Kidney glomerular epithelial cell (primary cell): ENCODE measurements around the gene PHLPP2.
"Not testable (repeated sequence)": the region's sequence is repeated elsewhere in the genome, so short reads cannot be mapped to it uniquely, and the experiment has no call there.

Source experiments
- DNase-seq: peaks from one replicate; lab custom pipeline; 2025; lab: John Stamatoyannopoulos, UW

The PHLPP2 gene

GRCh38 chr16:71722801-71723536 lies 1.5 kb downstream of the PHLPP2 start:
- DNase-seq: peak; percentile 67

DNA sequence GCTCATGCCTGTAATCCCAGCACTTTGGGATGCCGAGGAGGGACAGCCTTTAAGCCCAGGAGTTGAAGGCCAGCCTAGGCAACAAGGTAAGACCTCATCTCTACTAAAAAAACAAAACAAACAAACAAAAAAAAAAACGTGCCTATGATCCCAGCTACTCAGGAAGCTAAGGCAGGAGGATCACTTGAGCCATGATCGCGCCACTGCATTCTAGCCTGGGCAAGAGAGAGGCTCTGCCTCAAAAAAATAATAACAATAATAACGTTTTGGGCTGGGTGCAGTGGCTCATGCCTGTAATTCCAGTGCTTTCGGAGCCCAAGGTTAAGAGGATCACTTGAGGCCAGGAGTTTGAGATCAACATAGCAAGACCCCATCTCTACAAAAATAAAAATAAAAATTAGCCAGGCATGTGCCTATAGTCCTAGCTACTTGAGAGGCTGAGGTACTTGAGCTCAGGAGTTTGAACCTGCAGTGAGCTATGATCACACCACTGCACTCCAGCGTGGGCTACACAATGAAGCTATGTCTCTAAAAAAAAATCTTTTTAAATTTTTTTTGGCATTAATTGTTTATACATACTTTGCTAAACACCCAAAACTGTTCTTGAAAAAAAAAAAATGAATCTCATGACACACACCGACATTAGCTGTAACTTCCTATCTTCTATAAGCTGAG lies 3.3 kb downstream of the PHLPP2 start:
- DNase-seq: no peak

- no peak for DNase-seq
Observed at GRCh38 chr16:71712501-71712900, 12.0 kb downstream of the PHLPP2 start.

- no peak for DNase-seq
Observed at GRCh38 chr16:71711789-71712188, 12.7 kb downstream of the PHLPP2 start.

GRCh38 chr16:71709229-71709781 lies 15.2 kb downstream of the PHLPP2 start:
- peak; percentile 80 for DNase-seq

DNA sequence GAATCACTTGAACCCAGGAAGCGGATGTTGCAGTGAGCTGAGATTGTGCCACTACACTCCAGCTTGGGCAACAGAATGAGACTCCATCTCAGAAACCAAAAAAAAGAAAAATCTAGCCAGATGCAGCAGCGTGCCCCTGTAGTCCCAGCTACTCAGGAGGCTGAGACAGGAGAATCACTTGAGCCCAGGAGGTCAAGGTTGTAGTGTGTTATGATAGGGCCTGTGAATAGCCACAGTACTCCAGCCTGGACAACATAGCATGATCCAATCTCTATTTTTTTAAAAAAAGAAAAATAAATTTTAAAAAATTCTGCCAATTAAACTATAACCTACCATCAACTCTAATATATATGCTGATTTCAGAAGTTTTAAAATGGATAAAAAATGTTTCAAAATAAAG lies 15.8 kb downstream of the PHLPP2 start:
- no peak for DNase-seq

DNA sequence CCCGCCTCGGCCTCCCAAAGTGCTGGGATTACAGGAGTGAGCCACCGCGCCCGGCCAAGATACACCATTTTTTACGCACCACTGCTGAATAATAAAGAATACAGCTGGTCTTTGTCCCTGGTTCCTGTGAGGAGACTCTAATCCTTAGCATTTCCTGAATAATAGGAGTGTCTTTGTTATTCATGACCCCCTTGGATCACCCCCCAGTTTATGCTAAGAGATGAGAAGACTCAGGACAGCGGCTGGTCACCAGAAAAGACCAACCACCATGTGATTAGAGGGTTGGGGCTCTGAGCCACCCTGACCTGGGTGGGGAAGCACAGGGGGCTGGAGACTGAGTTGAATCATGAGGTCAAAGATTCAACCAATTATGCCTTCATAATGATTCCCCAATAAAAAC lies 17.3 kb downstream of the PHLPP2 start:
- DNase-seq: no peak

DNA sequence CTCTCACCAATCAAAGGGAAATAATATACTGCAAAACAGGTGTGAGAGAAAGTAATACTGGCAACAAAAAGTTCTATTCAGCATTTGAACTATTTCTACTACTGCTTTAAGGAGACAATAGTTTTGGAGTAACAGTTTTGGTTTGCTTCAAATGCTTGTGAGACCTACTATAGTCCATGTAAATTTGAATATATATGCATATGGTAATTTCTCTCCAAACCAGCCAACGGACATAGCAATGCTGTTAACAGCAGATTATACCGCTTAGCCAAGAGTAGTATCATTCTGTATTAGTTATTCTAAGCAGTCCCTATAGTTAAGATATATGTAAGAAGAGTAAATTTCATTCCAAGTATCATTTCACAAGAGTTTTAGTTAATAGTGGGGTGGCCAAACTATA lies 18.5 kb downstream of the PHLPP2 start:
- no peak for DNase-seq

DNA sequence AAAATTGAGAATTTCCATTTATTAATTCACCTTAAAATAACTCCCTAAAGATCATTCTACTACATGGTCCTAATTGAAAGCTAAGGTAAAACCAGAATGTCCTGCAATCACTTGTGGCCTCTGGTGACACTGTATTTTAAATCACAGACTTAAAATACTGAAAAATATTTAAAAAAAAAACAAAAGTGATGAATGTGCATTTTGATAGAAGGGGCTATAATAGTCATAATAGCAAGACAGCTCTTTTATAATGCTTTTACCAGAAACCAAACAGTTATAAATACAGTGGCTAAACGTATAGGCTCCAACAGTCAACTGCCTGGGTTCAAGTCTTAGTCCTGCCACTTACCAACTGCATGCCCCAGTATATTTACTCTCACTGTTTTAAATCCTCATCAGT lies 21.2 kb downstream of the PHLPP2 start:
- DNase-seq: no peak

- no peak for DNase-seq
Observed at GRCh38 chr16:71700831-71701230, 23.7 kb downstream of the PHLPP2 start.

DNA sequence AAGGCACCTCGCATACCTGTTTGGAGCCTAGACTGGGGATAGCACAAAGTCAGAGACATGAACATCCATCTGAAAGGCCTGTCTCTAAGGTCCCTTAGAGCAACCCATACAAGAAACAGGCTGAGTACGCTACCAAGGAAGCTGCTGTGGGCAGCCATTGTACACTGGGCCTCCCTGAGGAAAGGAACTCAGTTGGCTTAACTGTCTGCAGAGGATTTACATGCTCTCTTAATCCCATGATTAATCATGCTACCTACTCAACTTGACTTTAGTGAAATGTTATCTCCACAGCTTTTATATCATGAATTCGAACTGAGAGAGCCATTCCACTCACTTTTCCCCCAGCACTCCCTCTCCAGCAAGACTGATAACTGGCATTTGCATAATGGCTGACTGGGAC lies 26.0 kb downstream of the PHLPP2 start:
- DNase-seq: no peak

DNA sequence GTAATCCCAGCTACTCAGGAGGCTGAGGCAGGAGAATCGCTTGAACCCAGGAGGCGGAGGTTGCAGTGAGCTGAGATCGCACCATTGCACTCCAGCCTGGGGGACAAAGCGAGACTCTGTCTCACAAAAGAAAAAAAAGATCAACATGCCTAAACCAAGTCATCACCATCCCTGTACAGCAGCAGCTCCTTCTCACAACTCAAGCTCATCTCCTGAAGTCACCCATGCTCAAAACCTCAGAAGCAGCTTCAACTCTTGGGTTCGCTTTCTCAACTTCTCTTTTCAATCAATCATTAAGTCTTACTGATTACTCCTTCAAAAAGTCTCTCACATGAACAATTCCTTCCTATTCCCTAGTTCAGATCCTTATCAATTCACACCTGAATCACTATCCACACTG lies 31.3 kb downstream of the PHLPP2 start:
- no peak for DNase-seq

- DNase-seq: no peak
Observed at GRCh38 chr16:71689901-71690300, 34.6 kb downstream of the PHLPP2 start.

GRCh38 chr16:71687861-71688260 lies 36.6 kb downstream of the PHLPP2 start:
- DNase-seq: no peak

- DNase-seq: not testable (repeated sequence)
Observed at GRCh38 chr16:71684280-71684679, 40.2 kb downstream of the PHLPP2 start.

DNA sequence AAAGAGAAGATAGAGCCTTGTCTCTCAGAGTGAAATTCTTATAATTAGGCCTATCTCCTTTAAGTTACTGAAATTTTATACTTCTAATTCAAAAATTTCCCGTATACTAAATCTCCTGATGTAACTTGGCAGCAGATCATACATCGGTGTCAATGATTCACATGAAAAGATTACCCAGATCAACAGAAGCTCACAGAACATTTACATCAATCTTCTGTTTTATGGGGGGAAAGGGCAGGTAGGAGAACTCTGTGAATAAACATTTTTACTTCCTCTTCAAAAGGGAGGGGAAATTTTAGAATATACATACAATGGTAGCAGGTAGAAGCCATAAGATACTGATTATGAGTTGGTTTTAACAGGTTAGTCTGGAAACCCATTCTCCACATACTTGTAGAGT lies 43.1 kb downstream of the PHLPP2 start:
- no peak for DNase-seq

- no peak for DNase-seq
Observed at GRCh38 chr16:71676236-71676635, 48.3 kb downstream of the PHLPP2 start.

GRCh38 chr16:71675380-71675779 lies 49.1 kb downstream of the PHLPP2 start:
- no peak for DNase-seq

- DNase-seq: no peak
Observed at GRCh38 chr16:71674229-71674628, 50.3 kb downstream of the PHLPP2 start.

GRCh38 chr16:71673582-71673973 lies 50.9 kb downstream of the PHLPP2 start:
- no peak for DNase-seq

GRCh38 chr16:71672803-71673581 lies 51.5 kb downstream of the PHLPP2 start:
- DNase-seq: no peak

- DNase-seq: no peak
Observed at GRCh38 chr16:71672125-71672524, 52.4 kb downstream of the PHLPP2 start.

GRCh38 chr16:71671165-71671564 lies 53.3 kb downstream of the PHLPP2 start:
- no peak for DNase-seq
